Measurements from ENCODE around the gene NR5A1.

NR5A1 gene

DNA sequence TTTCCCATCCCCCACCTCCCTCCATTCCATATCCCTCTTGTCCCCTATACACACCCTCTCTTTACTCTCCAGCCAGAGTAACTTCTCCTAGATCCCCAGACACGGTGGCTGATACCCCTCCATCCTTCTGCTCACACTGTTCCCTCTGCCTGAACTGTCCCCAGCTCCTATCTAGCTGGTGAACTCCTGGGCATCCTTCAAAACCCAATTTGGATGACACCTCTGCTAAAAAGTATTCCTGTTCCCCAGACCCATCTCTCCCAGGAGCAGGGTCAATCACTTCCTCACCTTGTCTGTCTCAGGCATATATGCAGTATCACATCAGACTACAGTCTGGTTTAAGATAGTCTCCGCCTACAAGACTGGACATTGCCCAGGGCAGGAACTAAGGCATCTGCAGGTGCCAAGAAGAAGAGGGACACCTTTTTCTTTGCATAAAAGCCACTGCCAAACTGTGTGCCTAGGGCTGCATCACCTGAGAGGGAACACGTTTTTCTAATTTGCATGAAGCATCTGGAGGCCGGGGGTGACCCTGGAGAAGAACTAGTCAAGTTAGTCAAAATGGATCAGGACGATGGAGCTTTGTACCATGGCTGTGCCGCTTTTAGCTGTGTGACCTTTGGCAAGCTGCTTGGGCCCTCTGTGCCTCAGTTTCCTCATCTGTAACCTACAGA, 27.1 kb downstream of the NR5A1 start:
- Histone ChIP-seq H2AFZ (ENCODE audit: low read depth, low read length, severe bottlenecking) (peak overlapping the region; percentile 89), H3K36me3 (ENCODE audit: low read length) (no peaks in the 10 kb centered on the region), H3K9me2 (replicated peaks; ENCODE audit: insufficient read depth, low read length) (no peaks in the 10 kb centered on the region), H3K79me2 (ENCODE audit: insufficient read depth, low read length) (no peaks in the 10 kb centered on the region), H3F3A (ENCODE audit: insufficient read depth) (no peaks in the 10 kb centered on the region), H4K20me1 (ENCODE audit: low read depth, low read length) (no peaks in the 10 kb centered on the region), H3K9me3 (ENCODE audit: insufficient read depth, low read length) (no peaks in the 10 kb centered on the region), H3K27me3 (ENCODE audit: low read length) (no peaks in the 10 kb centered on the region), H3K27ac (ENCODE audit: low read depth, low read length) (no peak overlapping the region), H3K9ac (ENCODE audit: low read length) (no peak overlapping the region), H3K4me3 (ENCODE audit: insufficient read depth, low read length, poor library complexity, severe bottlenecking) (no peak overlapping the region), H3K4me2 (ENCODE audit: low read depth, low read length, poor library complexity, severe bottlenecking) (peak overlapping the region; percentile 13)
- no peak for TF ChIP-seq EZH2phosphoT487 (conservative IDR thresholded peaks at IDR 0.05; ENCODE audit: low read length)
- TF ChIP-seq, protein P1, sequence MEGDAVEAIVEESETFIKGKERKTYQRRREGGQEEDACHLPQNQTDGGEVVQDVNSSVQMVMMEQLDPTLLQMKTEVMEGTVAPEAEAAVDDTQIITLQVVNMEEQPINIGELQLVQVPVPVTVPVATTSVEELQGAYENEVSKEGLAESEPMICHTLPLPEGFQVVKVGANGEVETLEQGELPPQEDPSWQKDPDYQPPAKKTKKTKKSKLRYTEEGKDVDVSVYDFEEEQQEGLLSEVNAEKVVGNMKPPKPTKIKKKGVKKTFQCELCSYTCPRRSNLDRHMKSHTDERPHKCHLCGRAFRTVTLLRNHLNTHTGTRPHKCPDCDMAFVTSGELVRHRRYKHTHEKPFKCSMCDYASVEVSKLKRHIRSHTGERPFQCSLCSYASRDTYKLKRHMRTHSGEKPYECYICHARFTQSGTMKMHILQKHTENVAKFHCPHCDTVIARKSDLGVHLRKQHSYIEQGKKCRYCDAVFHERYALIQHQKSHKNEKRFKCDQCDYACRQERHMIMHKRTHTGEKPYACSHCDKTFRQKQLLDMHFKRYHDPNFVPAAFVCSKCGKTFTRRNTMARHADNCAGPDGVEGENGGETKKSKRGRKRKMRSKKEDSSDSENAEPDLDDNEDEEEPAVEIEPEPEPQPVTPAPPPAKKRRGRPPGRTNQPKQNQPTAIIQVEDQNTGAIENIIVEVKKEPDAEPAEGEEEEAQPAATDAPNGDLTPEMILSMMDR (IDR thresholded peaks at IDR 0.05; ENCODE audit: insufficient read depth, low read length, poor library complexity, severe bottlenecking): no peak

- TF ChIP-seq, protein P1 (IDR thresholded peaks at IDR 0.05; ENCODE audit: insufficient read depth, low read length, poor library complexity, severe bottlenecking): no peak
- no peak for TF ChIP-seq EZH2phosphoT487 (conservative IDR thresholded peaks at IDR 0.05; ENCODE audit: low read length)
- no peaks in the 10 kb centered on the region for H3K27me3 ChIP-seq (ENCODE audit: low read length)
- no peaks in the 10 kb centered on the region for H3K79me2 ChIP-seq (ENCODE audit: insufficient read depth, low read length)
These were observed 27.8 kb downstream of the NR5A1 start for GRCh38 chr9:124479371-124479770.

DNA sequence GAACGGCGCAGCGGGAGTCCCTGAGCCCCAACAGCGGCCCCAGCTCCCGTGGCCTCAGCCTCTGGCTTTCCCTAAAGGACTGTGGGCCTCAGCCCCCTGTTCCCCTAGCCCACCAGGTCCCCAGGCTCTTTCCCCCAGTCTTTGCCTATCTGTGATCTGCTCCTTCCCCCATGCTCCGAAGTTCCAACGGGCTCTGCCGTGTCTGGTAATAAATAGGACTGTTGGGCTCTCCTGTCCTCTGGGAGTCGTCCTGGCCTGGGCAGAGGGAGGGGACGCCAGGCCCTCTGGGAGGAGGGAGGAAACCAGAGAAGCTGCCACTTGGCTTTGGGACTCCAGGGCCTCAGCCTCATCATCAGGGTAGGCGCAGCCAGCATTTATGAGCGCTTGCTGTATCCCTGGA, 28.8 kb downstream of the NR5A1 start:
- Histone ChIP-seq H3K4me3 (ENCODE audit: insufficient read depth, low read length, poor library complexity, severe bottlenecking) (no peak overlapping the region), H3F3A (ENCODE audit: insufficient read depth) (no peaks in the 10 kb centered on the region), H3K4me2 (ENCODE audit: low read depth, low read length, poor library complexity, severe bottlenecking) (no peak overlapping the region), H3K79me2 (ENCODE audit: insufficient read depth, low read length) (no peaks in the 10 kb centered on the region), H2AFZ (ENCODE audit: low read depth, low read length, severe bottlenecking) (no peak overlapping the region), H3K9me3 (ENCODE audit: insufficient read depth, low read length) (no peaks in the 10 kb centered on the region), H3K9me2 (replicated peaks; ENCODE audit: insufficient read depth, low read length) (no peaks in the 10 kb centered on the region), H3K36me3 (ENCODE audit: low read length) (no peaks in the 10 kb centered on the region), H4K20me1 (ENCODE audit: low read depth, low read length) (no peaks in the 10 kb centered on the region), H3K9ac (ENCODE audit: low read length) (no peak overlapping the region), H3K27ac (ENCODE audit: low read depth, low read length) (no peak overlapping the region), H3K27me3 (ENCODE audit: low read length) (no peaks in the 10 kb centered on the region)
- no peak for TF ChIP-seq EZH2phosphoT487 (conservative IDR thresholded peaks at IDR 0.05; ENCODE audit: low read length)
- TF ChIP-seq, protein P1 (IDR thresholded peaks at IDR 0.05; ENCODE audit: insufficient read depth, low read length, poor library complexity, severe bottlenecking): no peak

More at GRCh38 chr9:124479371-124479770, 27.8 kb downstream of the NR5A1 start:
- no peak overlapping the region for H3K9ac ChIP-seq (ENCODE audit: low read length)
- H3F3A ChIP-seq (ENCODE audit: insufficient read depth): no peaks in the 10 kb centered on the region
- H3K4me2 ChIP-seq (ENCODE audit: low read depth, low read length, poor library complexity, severe bottlenecking): no peak overlapping the region
- no peak overlapping the region for H3K4me3 ChIP-seq (ENCODE audit: insufficient read depth, low read length, poor library complexity, severe bottlenecking)
- H3K36me3 ChIP-seq (ENCODE audit: low read length): no peaks in the 10 kb centered on the region
- H3K27ac ChIP-seq (ENCODE audit: low read depth, low read length): no peak overlapping the region
- no peak overlapping the region for H2AFZ ChIP-seq (ENCODE audit: low read depth, low read length, severe bottlenecking)
- no peaks in the 10 kb centered on the region for H3K9me2 ChIP-seq (replicated peaks; ENCODE audit: insufficient read depth, low read length)
- no peaks in the 10 kb centered on the region for H4K20me1 ChIP-seq (ENCODE audit: low read depth, low read length)
- no peaks in the 10 kb centered on the region for H3K9me3 ChIP-seq (ENCODE audit: insufficient read depth, low read length)
